ENCODE results near the gene ANKRD27. TPM values are rescaled to one million over a fixed set of nuclear protein-coding genes. Genes with fewer than 3 reads are reported as not detected.

ANKRD27 gene
- polyA plus RNA-seq, 1 experiment = 28.7 TPM

DNA sequence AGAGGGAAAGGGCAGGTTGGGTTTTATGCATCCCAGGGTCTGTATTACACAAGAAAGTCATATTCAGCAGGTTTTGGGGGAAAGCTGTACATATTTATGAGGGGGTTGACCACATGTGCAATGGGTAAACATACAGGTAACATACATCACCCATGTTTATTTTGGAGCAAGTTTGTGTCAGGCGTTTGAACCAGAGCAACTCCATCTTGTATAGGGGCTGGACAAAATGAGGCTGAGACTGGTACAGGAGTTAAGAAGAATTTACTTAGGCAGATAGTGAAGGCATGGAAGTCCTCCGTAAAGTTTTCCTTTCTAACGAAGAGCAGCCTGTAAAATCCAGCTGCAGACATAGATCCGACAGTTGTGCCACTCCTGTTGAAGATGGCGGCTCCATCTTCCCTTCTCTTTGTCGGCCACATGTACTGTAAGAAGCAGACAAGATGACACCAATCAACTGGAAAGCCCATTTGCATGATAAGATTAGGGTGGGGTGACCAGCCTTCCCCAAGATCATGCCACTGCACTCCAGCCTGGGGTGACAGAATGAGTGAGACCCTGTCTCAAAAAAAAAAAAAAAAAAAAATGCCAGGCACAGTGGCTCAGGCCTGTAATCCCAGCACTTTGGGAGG is 12.0 kb upstream of the ANKRD27 start:
- DNase-seq (ENCODE audit: low read depth, low spot score) = no peak
- Histone ChIP-seq H3K9me3 (ENCODE audit: control insufficient read depth, insufficient read depth, low read length) (no peaks in the 10 kb centered on the region), H3K27me3 (ENCODE audit: control insufficient read depth, insufficient read depth, low read length) (no peaks in the 10 kb centered on the region), H3K27ac (ENCODE audit: low read depth, low read length) (no peak overlapping the region), H3K4me3 (ENCODE audit: low read depth, low read length) (no peak overlapping the region)
- TF ChIP-seq, protein P1, sequence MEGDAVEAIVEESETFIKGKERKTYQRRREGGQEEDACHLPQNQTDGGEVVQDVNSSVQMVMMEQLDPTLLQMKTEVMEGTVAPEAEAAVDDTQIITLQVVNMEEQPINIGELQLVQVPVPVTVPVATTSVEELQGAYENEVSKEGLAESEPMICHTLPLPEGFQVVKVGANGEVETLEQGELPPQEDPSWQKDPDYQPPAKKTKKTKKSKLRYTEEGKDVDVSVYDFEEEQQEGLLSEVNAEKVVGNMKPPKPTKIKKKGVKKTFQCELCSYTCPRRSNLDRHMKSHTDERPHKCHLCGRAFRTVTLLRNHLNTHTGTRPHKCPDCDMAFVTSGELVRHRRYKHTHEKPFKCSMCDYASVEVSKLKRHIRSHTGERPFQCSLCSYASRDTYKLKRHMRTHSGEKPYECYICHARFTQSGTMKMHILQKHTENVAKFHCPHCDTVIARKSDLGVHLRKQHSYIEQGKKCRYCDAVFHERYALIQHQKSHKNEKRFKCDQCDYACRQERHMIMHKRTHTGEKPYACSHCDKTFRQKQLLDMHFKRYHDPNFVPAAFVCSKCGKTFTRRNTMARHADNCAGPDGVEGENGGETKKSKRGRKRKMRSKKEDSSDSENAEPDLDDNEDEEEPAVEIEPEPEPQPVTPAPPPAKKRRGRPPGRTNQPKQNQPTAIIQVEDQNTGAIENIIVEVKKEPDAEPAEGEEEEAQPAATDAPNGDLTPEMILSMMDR (IDR thresholded peaks at IDR 0.05; ENCODE audit: low read depth, low read length) = no peak
- ChIA-PET POLR2A (no interaction called here), CTCF (interaction anchor here (1.9 kb wide), 1 partner anchor 87 kb away, joined by 5 read pairs; no protein-coding TSS in a partner anchor)

DNA sequence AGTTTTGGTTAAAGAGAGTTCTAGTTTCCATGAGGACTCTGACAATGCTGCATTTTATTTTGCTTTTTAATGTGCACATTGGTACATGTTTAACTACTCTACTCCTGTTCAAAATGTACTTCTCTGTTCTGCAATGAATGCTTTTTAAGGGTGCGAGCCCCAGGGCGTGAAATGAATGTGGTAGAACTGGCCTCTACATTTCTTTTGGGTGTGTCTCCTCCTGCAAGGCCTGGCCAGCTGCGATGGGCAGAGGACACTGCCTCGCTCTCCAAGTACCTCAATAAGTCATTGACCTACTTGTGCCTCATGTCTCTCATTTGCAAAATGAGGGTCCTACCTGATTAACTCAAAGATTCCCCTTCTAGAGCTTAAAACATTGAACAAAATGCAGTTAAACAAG is 7.3 kb upstream of the ANKRD27 start:
- Histone ChIP-seq H3K9me3 (ENCODE audit: control insufficient read depth, insufficient read depth, low read length) (no peaks in the 10 kb centered on the region), H3K4me3 (ENCODE audit: low read depth, low read length) (no peak overlapping the region), H3K27ac (ENCODE audit: low read depth, low read length) (no peak overlapping the region), H3K27me3 (ENCODE audit: control insufficient read depth, insufficient read depth, low read length) (peaks cover 8% of the 10 kb centered on the region)
- TF ChIP-seq, protein P1 (IDR thresholded peaks at IDR 0.05; ENCODE audit: low read depth, low read length) = no peak
- DNase-seq (ENCODE audit: low read depth, low spot score) = no peak
- ChIA-PET POLR2A (no interaction called here), CTCF (no interaction called here)

DNA sequence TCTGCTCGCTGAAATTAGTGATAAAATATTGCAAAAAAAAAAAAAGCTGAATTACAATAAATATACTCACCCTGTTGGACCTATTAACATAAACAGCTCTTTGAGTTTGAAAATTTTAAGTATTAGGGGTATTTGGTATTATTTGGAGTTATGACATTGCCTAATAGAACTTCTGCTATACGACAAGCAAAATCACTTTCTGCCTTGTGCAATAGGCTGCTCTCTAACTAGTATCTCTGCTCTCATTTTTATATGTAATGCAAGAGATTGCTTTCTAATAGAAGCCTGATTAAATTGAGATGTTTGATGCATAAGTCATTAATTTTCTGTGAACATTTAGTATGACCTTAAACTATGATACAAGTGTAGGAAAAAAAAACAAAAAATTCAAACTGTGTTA is 6.0 kb upstream of the ANKRD27 start:
- DNase-seq (ENCODE audit: low read depth, low spot score) = no peak
- TF ChIP-seq, protein P1 (IDR thresholded peaks at IDR 0.05; ENCODE audit: low read depth, low read length) = no peak
- POLR2A ChIA-PET = no interaction called here

DNA sequence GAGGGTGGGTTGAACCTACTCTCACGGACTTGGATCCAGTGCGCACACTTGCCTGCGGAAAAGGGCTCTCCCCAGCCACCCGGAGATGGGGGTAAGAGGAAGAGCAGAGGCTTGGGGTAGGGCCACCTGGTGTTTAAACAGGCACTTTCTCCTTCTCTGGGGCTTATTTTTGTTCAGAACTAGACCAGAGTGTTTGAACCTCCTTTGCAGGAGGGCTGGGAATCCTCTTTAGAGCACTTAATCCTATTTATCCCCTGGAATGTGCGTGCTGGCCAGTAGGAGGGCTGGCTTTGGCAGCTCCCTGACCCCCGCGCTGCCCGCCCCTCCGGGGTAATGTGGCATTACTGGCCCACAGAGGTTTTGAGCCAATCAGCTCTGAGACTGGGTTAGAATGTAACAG is 2.7 kb upstream of the ANKRD27 start:
- peaks cover 23% of the 10 kb centered on the region for H3K27me3 ChIP-seq (ENCODE audit: control insufficient read depth, insufficient read depth, low read length)
- POLR2A ChIA-PET = interaction anchor here (1.5 kb wide), 1 partner anchor 14 kb away, joined by 4 read pairs; the partner anchor contains the start of gene NUDT19
- no peak overlapping the region for H3K27ac ChIP-seq (ENCODE audit: low read depth, low read length)
- no peaks in the 10 kb centered on the region; the same call in 1 of the 2 replicates for H3K9me3 ChIP-seq (ENCODE audit: control insufficient read depth, insufficient read depth, low read length)
- no peak overlapping the region for H3K4me3 ChIP-seq (ENCODE audit: low read depth, low read length)
- TF ChIP-seq, protein P1 (IDR thresholded peaks at IDR 0.05; ENCODE audit: low read depth, low read length) = peak; percentile 6; the same call in 1 of the 2 replicates
- CTCF ChIA-PET = interaction anchor here (1.0 kb wide), 1 partner anchor 41 kb away, joined by 3 read pairs; no protein-coding TSS in a partner anchor
- DNase-seq (ENCODE audit: low read depth, low spot score) = no peak

More for the DNA sequence above, 6.0 kb upstream of the ANKRD27 start:
- CTCF ChIA-PET = interaction anchor here (0.6 kb wide), 1 partner anchor 17 kb away, joined by 4 read pairs; no protein-coding TSS in a partner anchor
- H3K27me3 ChIP-seq (ENCODE audit: control insufficient read depth, insufficient read depth, low read length) = peaks cover 19% of the 10 kb centered on the region
- no peak overlapping the region for H3K27ac ChIP-seq (ENCODE audit: low read depth, low read length)
- no peak overlapping the region for H3K4me3 ChIP-seq (ENCODE audit: low read depth, low read length)
- no peaks in the 10 kb centered on the region; the same call in 1 of the 2 replicates for H3K9me3 ChIP-seq (ENCODE audit: control insufficient read depth, insufficient read depth, low read length)

DNA sequence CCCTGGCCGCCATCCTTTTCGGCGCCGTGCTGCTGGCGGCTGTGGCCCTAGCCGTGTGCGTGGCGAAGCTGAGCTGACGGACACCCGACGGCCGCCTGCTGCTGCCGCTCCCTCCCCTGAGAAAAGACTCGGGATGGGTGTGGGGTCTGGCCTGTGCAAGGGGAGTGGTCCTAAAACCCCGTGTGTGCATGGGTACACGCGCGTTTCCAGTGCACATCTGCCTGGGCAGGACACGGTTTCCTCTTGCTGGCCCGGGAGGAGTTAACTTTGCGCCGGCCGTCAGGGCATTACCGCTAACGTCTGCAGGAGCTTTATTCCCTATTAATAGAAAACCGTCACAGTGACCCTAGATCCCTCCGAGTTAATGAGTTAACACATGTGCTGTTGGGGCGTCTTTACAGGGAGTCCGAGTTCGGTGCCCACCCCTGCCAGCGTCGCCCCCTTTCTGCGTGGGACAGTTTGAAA is 1.9 kb upstream of the ANKRD27 start:
- ChIA-PET CTCF (interaction anchor here (0.5 kb wide), 1 partner anchor 1431 kb away, joined by 6 read pairs; no protein-coding TSS in a partner anchor), POLR2A (interaction anchor here (1.5 kb wide), 1 partner anchor 15 kb away, joined by 4 read pairs; the partner anchor contains the start of gene NUDT19)
- TF ChIP-seq, protein P1 (IDR thresholded peaks at IDR 0.05; ENCODE audit: low read depth, low read length) = no peak
- Histone ChIP-seq H3K9me3 (ENCODE audit: control insufficient read depth, insufficient read depth, low read length) (no peaks in the 10 kb centered on the region; the same call in 1 of the 2 replicates), H3K27ac (ENCODE audit: low read depth, low read length) (no peak overlapping the region), H3K4me3 (ENCODE audit: low read depth, low read length) (no peak overlapping the region), H3K27me3 (ENCODE audit: control insufficient read depth, insufficient read depth, low read length) (peaks cover 23% of the 10 kb centered on the region)
- DNase-seq (ENCODE audit: low read depth, low spot score) = no peak
